Activated naive CD4-positive, alpha-beta T cell treated with Interleukin-2 at 50 U/mL for 16 hours (primary cell): ENCODE results near the gene SPATA20.

Experiments used
- DNase-seq: peaks from one replicate; pipeline ENCODE4 v3.0.0-alpha.2; 2020

The SPATA20 gene

GRCh38 chr17:50520483-50520882 is 26.5 kb upstream of the SPATA20 start:
- no peak for DNase-seq

- DNase-seq = no peak
Measured at GRCh38 chr17:50521514-50521913, 25.5 kb upstream of the SPATA20 start.

GRCh38 chr17:50522766-50523165 is 24.2 kb upstream of the SPATA20 start:
- DNase-seq = no peak

DNA sequence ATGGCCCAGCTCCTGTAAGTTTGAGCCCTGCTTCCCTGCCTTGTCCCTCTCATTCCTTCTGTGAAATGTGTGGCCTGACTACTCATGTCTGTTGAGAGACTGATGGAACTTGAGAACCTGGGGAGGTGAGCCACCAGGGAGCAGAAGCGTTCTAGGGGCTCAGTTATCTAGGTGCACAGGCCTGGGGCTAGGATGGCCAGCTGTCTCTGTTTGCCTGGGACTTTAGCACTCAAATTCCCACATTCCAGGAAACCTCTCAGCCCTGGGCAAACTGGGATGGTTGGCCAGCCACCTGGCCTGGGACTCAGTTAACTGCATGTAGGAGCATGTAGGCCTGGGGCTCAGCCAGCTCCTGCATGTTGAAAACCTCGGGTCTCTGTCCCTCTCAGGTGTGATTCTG is 23.8 kb upstream of the SPATA20 start:
- DNase-seq = no peak

DNA sequence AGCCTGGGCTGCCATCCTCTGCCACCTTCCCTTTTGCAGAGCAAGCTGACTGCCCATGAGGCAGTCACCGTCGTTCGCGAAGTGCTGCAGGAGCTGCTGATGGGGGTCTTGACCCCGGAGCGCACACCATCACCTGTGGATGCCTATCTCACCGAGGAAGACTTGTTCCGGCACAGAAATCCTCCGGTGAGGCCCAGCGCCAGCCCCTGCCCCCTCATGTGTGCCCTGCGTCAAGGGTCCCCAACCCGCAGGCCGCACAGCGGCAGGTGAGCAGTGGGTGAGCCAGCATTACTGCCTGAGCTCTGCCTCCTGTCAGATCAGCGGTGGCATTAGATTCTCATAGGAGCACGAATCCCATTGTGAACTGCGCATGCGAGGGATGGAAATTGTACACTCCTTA is 22.1 kb upstream of the SPATA20 start:
- DNase-seq = no peak

- no peak for DNase-seq
Measured at GRCh38 chr17:50527155-50527762, 19.7 kb upstream of the SPATA20 start.

DNA sequence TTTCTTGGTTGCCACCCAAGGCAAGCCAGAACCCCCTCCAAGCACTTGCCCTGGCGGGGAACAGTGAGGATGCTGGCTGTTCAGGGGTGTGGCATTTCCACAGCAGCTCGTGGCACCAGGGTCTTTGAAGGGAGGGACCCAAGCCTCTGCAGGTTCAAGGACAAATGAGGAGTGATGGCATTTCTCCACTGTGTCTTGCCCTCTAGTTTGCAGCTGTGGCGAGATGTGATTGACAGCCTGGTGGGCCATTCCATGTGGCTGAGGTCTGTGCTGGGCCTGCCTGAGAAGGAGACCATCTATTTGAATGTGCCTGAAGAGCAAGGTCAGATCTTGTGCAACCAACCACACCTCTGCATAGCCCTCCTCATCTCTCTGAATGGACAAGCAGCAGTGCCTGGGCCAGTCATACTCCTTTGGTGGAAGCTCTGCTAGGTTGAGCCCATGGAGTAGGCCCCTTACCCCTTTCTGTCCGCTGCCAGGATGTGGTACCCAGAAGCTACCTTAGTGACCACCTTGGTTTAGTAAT is 19.0 kb upstream of the SPATA20 start:
- no peak for DNase-seq

- DNase-seq = no peak
Measured at GRCh38 chr17:50529849-50530248, 17.1 kb upstream of the SPATA20 start.

DNA sequence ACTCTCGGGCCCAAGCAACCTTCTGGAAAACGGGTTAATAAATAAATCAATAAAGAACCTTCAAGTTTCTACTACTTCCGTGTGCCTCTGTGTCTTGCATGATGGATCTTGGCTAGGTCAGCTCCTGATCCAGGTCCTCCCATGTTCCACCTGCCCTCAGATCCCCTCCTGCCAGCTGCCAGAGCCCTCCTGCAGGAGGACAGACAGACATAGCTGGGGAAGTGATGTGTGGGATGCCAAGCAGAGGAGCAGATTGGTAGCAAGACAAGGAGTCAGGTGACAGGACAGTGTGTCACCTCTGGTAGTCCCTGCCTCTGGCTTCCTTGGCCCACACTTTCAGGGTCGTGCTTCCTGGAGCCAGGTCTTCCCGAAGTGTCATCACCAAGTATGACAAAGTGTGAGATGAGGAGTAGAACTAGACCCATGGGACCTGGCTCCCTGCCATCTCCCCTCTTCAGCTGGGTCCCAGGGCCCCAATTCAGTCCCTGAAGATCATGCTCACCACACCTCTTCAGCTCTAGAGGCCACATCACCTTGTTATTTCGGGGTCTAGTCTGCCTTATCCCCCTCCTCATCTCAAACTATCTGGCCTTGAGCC is 15.4 kb upstream of the SPATA20 start:
- no peak for DNase-seq

DNA sequence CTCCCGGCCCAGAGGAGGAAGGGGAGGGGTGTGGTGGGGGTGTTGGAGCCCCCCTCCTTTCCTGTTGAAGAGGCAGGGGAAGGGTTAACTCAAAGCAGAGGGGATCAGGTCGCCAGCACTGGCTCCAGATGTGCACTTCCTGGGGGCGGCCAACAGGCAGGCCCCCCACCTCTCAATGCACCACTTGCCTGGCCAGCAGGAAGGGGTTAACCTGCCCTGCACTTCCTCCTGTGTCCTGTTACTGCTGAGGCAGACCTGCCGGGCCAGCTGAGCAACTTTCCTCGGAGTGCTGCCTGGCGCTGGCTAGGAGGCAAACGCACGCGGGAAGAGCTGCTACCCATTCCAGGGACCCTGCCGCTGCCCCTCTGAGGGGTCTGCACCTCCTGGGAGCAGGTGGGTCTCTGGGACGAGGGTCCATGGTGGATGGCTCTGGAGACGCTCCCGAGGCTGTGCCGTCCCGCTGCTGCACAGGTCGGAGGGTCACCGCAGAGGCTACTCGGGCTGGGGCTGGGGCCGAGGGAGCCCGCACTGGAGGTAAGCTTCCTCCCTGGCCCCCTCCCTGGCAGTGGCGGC is 14.4 kb upstream of the SPATA20 start, which contains the start of gene EPN3:
EPN3 (plus strand) TSS at position 284 of the 573 bp plus-strand sequence. CDS start 3,822 bp downstream, outside the sequence.
- no peak for DNase-seq

- no peak for DNase-seq
Measured at GRCh38 chr17:50533185-50533584, 13.8 kb upstream of the SPATA20 start.

DNA sequence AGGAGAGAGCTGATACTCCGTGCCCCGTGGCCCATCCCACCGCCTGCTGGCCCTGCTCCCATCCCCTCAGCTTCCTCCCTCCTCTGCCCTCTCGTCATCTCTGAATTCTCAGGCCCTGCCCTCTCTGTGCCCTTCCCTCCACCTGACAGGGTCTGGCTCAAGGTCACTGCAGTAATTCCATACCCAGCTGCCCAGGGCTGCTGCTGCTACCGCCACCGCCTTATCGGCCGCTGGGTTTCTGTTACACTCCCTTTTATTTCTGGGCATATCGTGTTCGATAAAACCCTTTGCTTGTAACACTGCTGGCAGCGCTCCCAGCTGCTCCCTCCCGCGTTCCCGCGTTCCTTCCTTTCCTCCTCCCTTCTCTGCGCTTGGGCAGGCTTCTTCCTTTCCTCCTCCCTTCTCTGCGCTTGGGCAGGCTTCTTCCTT is 13.2 kb upstream of the SPATA20 start:
- no peak for DNase-seq

DNA sequence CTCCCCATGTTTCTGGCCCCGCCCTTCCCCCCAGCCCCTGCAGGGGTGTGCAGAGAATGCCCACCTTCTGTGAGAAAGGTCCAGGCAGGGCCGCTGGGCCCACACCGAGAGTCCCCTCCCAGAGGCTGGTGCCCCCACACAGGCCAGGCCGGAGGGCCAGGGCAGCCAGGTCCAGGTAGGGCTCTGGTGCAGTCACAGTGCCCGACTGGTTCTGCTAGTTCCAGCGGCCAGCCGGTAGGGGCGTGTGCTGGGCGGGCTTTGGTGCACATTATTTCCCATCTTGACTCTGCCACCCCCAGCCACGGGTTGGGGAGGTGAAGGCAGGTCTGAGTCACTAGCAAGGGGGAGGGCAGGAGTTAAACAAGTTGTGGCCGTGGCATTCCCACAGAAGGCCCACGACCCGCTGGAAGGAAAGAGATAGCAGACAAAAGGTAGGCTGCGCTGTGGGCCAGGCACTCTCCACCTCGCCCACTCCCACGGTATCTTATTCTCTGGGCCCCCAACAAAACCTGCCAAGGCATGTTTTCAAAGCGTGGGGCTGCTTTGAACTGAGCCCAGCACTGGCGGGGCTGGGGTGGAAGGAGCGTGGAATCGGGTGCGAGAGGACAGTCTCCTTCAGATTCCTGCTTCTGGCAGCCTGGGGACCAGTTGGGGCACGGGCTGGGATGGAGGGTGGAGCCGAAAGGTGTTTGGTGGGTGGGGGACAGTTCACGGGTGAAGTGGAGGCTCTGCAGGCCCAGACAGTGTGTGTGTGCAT is 12.6 kb upstream of the SPATA20 start:
- peak; percentile 29 for DNase-seq

DNA sequence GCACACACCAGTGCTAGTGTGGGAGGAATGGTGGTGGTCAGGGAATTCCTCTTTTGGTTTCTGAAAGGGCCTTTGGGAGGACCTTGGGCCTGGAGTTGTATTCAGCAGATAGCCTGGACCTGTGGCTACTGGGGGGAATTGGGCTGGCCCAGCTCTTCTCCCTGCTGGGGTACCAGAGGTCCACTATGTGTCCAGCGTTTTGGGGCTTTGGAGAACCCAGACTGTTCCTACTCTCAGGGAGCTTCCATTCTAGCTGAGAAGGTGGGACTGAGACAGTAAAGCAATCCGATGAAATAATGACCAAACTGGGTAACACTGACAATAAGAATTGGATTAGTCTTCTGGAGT is 12.0 kb upstream of the SPATA20 start:
- DNase-seq = no peak

GRCh38 chr17:50535407-50535806 is 11.6 kb upstream of the SPATA20 start:
- no peak for DNase-seq

- no peak for DNase-seq
Measured at GRCh38 chr17:50536683-50537646, 10.0 kb upstream of the SPATA20 start.

DNA sequence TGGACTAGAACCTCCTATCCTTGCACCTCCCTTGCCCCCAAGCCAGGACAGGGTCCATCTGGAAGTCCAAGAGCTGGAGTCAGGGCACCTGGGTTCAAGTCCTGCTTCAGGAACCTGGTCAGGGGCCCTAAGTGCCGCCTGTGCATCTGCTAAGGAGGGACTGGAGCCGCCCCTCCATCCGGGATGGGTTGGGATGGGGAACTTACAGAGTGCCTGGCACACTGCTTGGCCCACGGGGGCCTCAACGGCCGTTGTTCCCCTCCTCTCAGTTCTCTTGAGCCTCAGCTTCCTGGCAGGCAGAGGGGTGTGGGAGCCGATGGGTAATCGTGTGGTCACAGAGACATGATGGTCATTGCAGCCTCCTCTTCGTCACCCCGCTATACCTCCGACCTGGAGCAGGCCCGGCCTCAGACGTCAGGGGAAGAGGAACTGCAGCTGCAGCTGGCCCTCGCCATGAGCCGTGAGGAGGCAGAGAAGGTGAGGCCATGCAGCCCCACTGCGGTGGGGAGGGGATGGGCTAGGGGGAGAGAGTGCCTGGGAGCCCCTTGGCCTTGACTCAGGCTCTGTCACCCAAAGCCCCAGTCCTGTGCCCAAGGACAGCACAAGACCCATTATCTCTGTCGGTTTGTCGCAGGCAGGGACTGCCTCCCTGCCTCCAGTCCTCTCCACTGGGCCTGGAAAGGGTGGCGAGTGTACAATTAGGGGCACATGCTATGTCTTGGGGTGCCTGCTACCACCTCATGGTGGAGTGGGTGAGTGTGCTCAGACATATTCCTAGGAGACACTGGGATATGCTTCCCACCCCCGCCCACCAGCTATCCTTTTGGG is 9.0 kb upstream of the SPATA20 start:
- no peak for DNase-seq

- DNase-seq = no peak
Measured at GRCh38 chr17:50538549-50539410, 8.2 kb upstream of the SPATA20 start.

- DNase-seq = no peak
Measured at GRCh38 chr17:50539762-50540559, 7.0 kb upstream of the SPATA20 start.
